GM20000 (cell line): ENCODE results near the gene ZNF584.

Source experiments
- DNase-seq: peaks from one replicate; pipeline ENCODE4 v3.0.0; 2012; ENCODE audit warnings: low spot score
- CTCF ChIP-seq: IDR thresholded peaks from 2 replicates; pipeline ENCODE4 v1.5.1; 2012; ENCODE audit warnings: mild to moderate bottlenecking, control low read depth; ENCODE audit errors: extremely low read depth, missing control alignments

Gene ZNF584

GRCh38 chr19:58381460-58382212 is 26.8 kb upstream of the ZNF584 start:
- TF ChIP-seq CTCF = no peak
- DNase-seq = no peak

- DNase-seq = no peak
- no peak for TF ChIP-seq CTCF
These were observed 25.3 kb upstream of the ZNF584 start for GRCh38 chr19:58382997-58383603.

- no peak for TF ChIP-seq CTCF
- DNase-seq = no peak
These were observed 23.0 kb upstream of the ZNF584 start for GRCh38 chr19:58385313-58385890.

GRCh38 chr19:58385891-58386575 is 22.4 kb upstream of the ZNF584 start:
- DNase-seq = no peak
- TF ChIP-seq CTCF = no peak

- TF ChIP-seq CTCF = no peak
- DNase-seq = peak; percentile 99
These were observed 21.7 kb upstream of the ZNF584 start, which contains the start of gene RPS5 for GRCh38 chr19:58386576-58387337. RPS5 (plus strand) TSS chr19:58387269; CDS start chr19:58388138, 869 bp downstream.

GRCh38 chr19:58387338-58388174 is 20.9 kb upstream of the ZNF584 start:
- no peak for TF ChIP-seq CTCF
- DNase-seq = no peak
